ENCODE data around the gene CNIH1. TPM values are rescaled to one million over a fixed set of nuclear protein-coding genes. Genes with fewer than 3 reads are reported as not detected.
"Not testable (repeated sequence)": the region's sequence is repeated elsewhere in the genome, so short reads cannot be mapped to it uniquely, and the experiment has no call there.

Gene CNIH1
- total RNA-seq, 1 donor: 195 TPM

DNA sequence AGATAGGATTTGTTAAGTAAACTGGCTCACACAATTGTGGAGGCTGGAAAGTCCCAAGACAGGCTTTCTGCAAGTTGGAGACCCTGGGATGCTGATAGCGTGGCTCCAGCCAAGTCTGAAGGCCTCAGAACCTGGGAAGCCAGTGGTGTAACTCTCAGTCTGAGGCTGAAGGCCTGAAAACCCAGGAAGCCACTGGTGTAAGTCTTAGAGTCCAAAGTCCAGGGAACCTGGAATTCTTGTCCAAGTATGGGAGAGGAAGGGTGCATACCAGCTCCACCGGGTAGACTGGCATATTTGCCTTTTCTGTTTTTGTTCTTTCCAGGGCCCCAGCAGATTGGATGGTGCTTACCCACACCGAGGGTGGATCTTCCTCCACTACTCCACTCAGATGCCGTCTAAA lies 29.5 kb upstream of the CNIH1 start:
- DNase-seq (ENCODE audit: low read depth in 2 of 3, low spot score in 2 of 3): no peak

DNA sequence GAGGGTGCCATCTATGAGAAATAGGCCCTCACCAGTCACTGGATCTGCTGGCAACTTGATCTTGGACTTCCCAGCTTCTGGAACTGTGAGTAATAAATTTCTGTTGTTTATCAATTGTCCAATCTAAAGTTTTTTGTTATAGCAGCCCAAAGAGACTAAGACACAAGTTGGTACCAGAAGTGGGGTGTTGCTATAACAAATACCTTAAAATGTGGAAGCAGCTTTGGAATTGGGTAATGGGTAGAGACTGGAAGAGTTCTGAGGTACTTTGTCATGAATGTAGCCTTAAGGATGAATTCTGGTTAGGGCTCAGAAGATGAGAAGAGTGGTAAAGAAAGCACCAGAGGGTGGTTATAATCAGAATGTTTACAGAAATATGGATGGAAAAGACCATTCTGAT lies 26.1 kb upstream of the CNIH1 start:
- DNase-seq (ENCODE audit: low read depth in 2 of 3, low spot score in 2 of 3): no peak

DNA sequence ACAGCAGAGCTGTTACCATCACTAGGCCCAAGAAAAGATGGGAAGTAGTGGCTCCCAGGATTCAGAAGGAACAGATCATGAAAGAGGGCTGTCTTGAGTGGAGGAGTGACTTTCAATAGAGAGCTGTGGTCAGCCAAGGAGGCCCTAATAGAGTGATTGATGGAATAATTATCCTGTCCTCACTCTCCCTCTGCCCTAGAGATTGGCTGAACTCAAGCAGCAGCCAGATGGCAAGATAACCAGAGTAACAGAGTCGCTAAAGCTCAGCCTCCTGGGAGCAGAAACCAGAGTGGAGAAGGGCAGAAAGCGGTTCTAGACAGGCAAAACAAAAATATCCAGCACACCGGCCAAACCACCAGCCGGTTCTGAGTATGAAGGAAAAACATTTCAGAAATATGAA lies 24.5 kb upstream of the CNIH1 start:
- DNase-seq (ENCODE audit: low read depth in 2 of 3, low spot score in 2 of 3): no peak

DNA sequence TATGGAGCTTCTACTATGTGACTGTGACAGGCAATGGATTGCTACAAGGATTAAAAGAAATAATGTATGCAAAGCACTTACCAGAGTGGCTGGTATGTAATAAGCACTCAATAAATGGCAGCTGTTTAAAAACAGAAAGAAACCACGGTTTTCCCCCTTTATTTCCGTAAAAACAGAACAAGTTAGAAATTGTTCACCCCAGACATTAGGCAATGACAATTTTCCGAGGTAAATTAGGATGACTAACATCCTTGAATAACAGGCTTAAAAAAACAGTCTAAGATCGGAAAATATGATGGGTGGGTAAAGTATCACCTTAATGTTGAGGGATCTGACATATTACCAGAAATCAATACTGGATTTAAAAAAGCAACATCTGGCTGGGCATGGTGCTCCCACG lies 20.9 kb upstream of the CNIH1 start:
- DNase-seq (ENCODE audit: low read depth in 2 of 3, low spot score in 2 of 3): no peak

DNA sequence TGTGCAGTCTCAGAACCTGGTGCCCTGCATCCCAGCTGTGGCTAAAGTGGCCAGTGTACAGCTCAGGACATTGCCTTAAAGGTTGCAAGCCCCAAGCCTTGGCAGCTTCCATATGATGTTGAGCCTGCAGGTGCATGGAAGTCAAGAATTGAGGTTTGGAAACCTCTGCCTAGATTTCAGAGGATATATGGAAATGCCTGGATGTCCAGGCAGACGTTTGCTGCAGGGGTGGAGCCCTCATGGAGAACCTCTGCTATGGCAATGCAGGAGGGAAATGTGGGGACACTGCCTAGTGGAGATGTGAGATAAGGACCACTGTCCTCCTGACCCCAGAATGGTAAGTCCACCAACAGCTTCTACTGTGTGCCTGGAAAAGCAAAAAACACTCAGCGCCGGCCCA lies 17.9 kb upstream of the CNIH1 start:
- no peak for DNase-seq (ENCODE audit: low read depth in 2 of 3, low spot score in 2 of 3)

DNA sequence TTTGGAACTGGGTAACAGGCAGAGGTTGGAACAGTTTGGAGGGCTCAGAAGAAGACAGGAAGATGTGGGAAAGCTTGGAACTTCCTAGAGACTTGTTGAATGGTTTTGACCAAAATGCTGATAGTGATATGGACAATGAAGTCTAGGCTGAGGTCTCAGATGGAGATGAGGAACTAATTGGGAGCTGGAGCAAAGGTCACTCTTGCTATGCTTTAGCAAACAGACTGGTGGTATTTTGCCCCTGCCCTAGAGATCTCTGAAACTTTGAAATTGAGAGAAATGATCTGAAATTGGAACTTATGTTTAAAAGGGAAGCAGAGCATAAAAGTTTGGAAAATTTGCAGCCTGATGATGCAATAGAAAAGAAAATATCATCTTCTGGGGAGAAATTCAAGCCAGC lies 17.4 kb upstream of the CNIH1 start:
- DNase-seq (ENCODE audit: low read depth in 2 of 3, low spot score in 2 of 3): not testable (repeated sequence)

DNA sequence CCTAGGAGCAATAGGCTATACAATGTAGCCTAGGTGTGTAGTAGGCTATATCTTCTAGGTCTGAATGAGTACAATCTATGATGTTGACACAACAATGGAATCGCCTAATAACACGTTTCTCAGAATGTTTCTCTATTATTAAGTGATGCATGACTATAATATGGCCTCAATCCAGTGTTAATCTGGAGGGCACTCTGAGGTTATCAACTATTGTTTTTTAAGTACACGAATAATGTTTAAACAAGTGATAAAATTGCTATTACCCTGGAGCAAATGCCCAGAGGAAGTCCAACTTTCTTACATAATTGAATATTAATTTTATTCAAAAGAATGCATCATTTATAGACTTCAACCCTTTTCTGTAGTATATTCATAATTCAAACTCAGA lies 16.4 kb upstream of the CNIH1 start:
- no peak for DNase-seq (ENCODE audit: low read depth in 2 of 3, low spot score in 2 of 3)

DNA sequence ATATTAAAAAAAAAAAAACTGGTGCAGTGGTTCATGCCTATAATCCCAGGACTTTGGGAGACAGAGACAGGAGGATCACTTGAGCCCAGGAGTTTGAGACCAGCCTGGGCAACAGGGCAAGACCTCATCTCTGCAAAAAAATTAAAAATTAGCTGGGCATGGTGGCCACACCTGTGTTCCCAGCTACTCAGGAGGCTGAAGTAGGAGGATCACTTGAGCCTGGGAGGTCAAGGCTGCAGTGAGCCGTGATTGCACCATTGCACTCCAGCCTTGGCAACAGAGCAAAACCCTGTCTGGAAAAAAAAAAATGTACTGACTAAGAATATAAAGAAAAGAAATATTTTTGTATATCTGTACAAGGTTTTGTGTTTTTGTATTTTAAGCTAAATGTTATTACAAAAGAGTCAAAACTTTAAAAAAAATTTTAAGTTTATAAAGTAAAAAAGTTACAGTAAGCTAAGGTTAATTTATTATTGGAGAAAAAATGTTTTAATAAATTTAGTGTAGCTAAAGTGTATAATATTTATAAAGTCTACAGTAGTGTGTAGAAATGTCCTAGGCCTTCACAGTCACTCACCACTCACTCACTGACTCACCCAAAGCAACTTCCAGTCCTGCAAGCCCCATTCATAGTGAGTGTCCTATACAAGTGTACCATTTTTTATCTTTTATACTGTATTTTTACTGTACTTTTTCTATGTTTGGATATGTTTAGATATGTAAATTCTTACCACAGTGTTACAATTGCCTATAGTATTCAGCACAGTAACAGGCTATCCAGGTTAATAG lies 15.8 kb upstream of the CNIH1 start:
- not testable (repeated sequence) for DNase-seq (ENCODE audit: low read depth in 2 of 3, low spot score in 2 of 3)

DNA sequence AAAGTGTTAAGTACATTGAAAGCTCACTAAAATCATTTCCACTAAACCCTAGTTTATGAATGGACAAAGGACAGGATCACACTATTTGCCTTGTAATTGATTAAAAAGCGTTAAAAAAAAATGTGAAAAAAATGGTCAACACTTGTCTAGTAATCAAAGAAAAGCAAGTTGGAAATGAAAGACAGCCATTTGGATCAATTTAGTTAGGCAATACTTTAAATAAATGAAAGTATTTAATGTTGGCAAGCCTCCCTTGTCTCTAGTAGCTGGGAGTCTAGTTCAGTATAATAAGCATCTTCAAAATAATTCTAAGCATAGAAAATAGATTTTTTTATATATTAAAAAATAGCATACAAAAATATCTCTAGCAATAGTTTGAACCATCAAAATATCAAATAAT lies 14.2 kb upstream of the CNIH1 start:
- DNase-seq (ENCODE audit: low read depth in 2 of 3, low spot score in 2 of 3): no peak

DNA sequence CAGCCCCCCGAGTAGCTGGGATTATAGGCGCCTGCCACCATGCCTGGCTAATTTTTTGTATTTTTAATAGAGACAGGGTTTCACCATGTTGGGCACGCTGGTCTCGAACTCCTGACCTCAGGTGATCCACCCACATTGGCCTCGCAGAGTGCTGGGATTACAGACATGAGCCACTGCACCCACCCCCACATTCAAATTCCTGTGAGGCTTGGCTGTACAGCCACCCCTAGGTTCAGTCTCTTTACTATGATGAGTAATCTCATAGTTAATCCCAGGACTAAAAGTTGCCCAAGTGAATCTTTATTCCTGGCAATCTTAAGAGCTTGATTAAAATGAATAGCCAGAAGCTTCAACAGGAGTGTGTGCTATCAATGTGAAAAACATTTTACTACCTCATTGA lies 12.8 kb upstream of the CNIH1 start:
- not testable (repeated sequence) for DNase-seq (ENCODE audit: low read depth in 2 of 3, low spot score in 2 of 3)

DNA sequence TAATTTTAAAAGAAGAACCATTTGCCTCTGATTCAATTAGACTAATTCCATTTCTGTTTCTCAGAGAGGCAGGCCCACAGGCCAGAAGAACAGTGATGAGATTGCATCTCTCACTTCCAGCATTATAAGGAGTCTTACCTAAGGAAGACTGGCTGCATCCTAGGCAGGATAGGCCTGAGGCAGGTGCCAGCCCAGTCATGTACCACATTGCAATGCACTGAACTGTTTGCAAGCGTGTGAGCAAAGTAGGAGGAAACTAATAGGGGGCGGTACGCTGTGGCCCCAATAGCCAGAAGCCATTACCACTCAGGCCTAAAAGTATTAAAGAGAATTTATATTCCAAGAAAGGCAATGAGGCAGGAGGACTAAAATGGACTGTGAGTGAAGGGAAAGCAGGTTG lies 12.1 kb upstream of the CNIH1 start:
- no peak for DNase-seq (ENCODE audit: low read depth in 2 of 3, low spot score in 2 of 3)

DNA sequence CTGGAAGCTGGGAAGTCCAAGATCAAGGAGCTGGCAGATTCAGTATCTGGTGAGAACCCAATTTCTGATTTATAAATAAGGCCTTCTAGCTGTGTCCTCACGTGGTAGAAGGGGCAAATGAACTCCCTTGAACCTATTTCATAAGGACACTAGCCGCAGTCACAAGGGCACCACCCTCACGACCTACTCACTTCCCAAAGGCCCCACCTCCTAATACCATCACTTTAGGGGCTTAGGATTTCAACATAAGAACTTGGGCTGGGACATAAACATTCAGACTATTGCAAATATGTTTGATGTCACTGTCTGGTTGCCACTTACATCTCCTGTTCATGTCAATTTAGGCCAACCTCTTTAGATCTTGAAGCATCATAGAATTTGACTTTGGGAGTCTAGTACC lies 10.8 kb upstream of the CNIH1 start:
- no peak for DNase-seq (ENCODE audit: low read depth in 2 of 3, low spot score in 2 of 3)

DNA sequence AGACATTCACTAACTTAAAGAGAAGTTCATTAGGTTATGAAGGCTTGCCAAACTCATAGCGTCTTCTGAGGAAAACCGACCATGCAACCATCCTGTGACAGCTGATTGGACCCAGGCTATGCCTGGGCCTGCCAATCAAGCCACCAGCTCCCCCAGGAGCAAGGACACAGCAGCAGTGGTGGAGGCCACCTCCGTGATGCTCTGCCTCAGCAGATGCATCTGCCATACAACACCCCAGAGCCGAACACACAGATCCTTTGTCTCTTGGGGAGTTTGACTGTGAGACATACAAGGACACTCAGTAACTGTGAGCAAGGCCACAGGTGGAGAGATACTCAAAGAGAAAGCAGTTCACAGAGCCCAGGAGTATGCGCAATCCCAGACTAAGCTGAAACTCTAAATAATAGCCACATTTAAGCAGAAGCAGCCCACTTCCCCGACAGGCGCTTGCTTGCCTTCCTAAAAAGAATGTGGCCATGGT lies 10.0 kb upstream of the CNIH1 start:
- no peak for DNase-seq (ENCODE audit: low read depth in 2 of 3, low spot score in 2 of 3)

DNA sequence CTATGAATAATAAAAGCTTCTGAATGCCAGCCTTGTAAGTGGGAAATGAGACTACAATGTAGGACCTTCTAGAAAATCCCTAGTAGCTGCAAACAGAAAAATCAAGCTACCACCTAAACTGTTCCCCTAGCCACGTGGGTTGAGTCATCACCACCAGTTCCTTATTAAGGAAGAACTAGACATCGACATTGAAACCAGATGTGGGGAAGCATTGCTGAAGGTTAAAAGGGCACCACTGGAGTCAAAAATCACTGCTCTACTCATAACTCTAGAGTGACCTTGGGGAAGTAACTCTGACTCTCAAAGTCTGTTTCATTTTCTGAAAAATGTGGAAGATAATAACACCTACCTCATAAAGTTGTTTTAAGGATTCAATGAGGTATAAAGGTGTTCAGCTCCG lies 9.4 kb upstream of the CNIH1 start:
- DNase-seq (ENCODE audit: low read depth in 2 of 3, low spot score in 2 of 3): no peak

DNA sequence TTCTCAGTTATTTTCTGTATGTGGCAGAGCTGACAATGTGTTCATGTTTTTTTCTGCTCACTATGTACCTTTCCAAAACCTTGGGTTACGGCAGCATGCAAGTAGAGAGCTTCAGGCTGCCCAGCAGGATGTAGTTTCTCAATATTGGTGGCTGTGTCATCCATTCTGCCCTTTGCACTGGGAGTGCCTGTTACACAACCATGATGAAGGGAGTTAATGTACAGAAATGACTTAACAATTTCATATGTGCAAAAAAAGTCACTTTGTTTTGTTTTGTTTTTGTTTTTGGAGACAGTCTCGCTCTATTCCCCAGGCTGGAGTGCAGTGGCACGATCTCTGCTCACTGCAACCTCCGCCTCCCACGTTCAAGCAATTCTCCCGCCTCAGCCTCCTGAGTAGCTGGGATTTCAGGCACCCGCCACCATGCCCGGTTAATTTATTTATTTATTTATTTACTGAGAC lies 6.1 kb upstream of the CNIH1 start:
- DNase-seq (ENCODE audit: low read depth in 2 of 3, low spot score in 2 of 3): peak in 1 of 3 donors; percentile 8

DNA sequence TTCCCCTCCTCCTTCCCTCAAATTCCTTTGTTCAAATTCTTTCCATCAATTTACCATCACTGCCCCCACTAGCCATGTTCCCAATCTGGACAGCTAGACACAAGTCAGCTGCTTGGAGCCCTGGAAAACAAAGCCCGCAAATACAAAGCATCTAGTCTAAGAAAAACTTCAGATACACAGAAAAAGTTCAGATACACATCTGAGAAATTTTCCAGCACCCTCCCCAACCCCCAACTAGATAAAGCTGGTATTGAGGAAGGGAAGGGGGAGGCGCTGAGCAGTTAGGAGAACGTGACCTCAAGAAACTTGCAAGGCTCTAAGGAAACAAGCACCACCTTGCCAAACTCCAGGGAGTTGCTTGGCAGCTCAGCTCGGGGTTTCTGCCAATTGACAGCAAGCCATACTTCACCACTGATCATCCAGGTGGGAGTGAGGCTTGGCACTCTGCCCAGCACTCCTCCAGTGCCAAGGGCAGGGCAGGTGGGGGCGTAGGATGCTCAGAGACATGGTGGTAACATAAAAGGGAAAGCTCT lies 5.1 kb upstream of the CNIH1 start:
- no peak for DNase-seq (ENCODE audit: low read depth in 2 of 3, low spot score in 2 of 3)

DNA sequence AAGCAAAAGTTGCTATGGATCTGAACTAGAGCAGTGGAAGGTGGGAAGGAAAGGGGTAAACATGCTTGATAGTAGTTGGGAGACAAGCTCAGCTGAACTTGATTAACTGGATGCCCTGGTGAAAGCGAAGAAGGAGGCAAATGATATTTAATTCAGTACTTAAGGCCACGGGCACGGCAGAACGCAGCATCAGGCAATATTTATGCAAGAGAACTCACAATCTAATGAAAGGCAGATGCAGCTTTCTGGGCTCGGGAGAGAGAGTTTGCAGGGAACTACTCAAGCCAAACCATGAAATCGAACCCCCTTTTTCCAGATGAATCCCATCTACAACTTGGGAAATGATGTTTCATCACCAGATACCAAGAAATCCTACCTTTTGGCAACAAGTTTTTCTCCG lies 3.5 kb upstream of the CNIH1 start:
- no peak for DNase-seq (ENCODE audit: low read depth in 2 of 3, low spot score in 2 of 3)

DNA sequence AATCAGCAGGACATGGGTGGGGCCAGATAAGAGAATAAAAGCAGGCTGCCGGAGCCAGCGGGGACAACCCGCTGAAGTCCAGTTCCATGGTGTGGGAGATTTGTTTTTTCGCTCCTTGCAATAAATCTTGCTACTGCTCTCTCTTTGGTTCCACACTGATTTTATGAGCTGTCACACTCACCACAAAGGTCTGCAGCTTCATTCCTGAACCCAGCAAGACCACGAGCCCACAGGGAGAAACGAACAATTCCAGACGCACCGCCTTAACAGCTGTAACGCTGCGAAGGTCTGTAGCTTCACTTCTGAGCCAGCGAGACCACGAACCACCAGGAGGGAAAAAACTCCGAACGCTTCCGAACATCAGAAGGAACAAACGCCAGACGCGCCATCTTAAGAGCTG lies 2.8 kb upstream of the CNIH1 start:
- no peak for DNase-seq (ENCODE audit: low read depth in 2 of 3, low spot score in 2 of 3)

DNA sequence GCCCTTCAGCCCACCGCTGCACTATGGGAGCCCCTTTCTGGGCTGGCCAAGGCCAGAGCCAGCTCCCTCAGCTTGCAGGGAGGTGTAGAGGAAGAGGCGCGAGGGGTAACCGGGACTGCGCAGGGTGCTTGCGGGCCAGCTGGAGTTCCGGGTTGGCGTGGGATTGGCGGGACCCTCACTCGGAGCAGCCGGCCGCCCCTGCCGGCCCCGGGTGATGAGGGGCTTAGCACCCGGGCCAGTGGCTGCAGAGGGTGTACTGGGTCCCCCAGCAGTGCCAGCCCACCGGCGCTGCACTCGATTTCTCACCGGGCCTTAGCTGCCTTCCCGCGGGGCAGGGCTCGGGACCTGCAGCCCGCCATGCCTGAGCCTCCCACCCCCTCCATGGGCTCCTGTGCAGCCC lies 1.8 kb upstream of the CNIH1 start:
- DNase-seq (ENCODE audit: low read depth in 2 of 3, low spot score in 2 of 3): not testable (repeated sequence)

DNA sequence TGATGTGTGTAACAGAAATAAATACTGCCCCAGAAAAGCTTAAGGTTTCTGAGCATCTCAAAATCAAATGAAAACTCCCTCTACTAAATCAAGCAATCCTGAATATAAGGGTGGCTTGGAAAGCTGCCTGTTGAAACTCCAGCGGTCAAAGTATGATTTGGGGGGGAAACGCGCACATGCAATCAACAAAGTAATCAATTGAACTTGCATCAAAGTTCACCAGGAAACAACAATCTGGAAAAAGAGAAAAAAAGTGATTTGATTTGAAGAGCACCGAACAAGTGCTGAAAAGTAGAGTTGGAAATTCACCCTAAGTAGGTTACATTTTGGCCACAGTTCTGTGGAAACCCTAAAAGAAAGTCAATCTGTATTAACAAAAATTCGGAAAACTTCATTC lies 700 bp downstream of the CNIH1 start:
- no peak for DNase-seq (ENCODE audit: low read depth in 2 of 3, low spot score in 2 of 3)

DNA sequence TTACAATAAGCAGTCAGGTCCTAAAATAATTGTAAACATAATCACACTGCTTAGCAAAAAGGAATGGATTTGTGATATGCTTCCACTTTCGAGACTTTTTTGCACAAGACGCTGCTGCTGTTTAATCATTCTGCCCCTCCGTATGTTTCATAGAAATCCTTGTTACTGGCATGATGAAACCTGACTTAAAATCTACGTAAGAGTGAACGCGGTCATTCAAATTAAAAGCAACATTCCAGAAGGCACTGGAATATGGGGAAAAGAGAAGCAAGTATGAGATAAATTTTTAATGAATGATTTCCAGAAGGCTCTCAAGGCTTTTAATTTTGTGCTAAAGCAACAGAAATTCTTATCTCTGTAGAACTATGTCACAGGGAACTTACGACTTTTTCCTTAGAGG lies 1.1 kb downstream of the CNIH1 start:
- DNase-seq (ENCODE audit: low read depth in 2 of 3, low spot score in 2 of 3): no peak

DNA sequence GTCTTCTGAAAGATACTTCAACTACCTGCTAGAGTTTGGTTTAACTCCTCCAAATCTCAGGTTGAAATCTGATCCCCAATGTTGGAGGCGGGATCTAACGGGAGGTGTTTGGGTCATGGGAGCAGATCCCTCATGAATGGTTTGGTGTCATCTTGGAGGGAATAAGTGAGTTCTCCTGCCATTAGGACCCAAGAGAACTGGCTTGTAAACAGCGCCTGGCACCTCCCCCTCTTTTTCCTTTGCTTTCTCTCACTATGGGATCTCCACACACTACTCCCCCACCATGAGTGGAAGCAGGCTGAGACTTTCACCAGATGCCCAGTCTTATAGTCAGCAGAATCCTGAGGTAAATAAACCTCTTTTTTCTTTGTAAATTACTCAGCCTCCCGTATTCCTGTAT lies 2.5 kb downstream of the CNIH1 start:
- DNase-seq (ENCODE audit: low read depth in 2 of 3, low spot score in 2 of 3): no peak

DNA sequence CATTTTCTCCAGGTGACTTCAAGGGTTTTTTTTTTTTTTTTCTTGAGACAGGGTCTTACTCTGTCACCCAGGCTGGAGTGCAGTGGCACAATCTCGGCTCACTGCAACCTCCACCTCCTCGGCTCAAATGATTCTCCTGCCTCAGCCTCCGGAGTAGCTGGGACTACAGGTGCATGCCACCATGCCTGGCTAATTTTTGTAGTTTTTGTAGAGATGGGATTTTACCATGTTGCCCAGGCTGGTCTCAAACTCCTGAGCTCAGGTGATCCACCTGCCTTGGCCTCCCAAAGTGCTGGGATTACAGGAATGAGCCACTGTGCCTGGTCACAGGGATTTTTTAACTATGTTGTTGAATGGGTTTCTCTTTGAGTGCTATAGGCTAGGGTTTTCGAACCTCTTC lies 3.2 kb downstream of the CNIH1 start:
- DNase-seq (ENCODE audit: low read depth in 2 of 3, low spot score in 2 of 3): not testable (repeated sequence)
